HepG2 (cell line): ENCODE data around the gene GALNT12. TPM values are rescaled to one million over a fixed set of nuclear protein-coding genes. Genes with fewer than 3 reads are reported as not detected.

Source experiments
- ATAC-seq: fragments of 200-7000 bp; cut with Tn5 transposase; 3 replicates; pipeline ENCODE4 v1.9.1; 2020; ENCODE audit warnings: mild to moderate bottlenecking, moderate library complexity
- BruUV-seq: library from RNA; stranded (reverse); fragments of 400-500 nt; replicated peaks from 2 replicates; lab custom pipeline; 2021; lab: Mats Ljungman, UMichigan
- CTCF ChIA-PET: fragments of 300-600 bp; formaldehyde crosslinking; extraction: SDS; loops from one replicate; lab custom pipeline; 2021; ENCODE audit warnings: low total read pairs, inconsistent platforms, low intra/inter-chr PET ratio; lab: Yijun Ruan, JAX
- POLR2A ChIA-PET: fragments of 350-600 bp; sonication (Branson Sonifier 250); formaldehyde crosslinking; loops from one replicate; lab custom pipeline; 2020; ENCODE audit warnings: antibody characterized with exemption, inconsistent platforms; lab: Yijun Ruan, JAX
- DNase-seq: peaks from one replicate; pipeline ENCODE4 v3.0.0-alpha.2; 2015; ENCODE audit warnings: low spot score
- FAIRE-seq: peaks from 3 replicates; lab custom pipeline; 2011; peaks lifted over from hg19 to GRCh38; lab: Jason Lieb, UNC
- H2AFZ ChIP-seq: one replicate; pipeline ENCODE4 v1.6.1; 2011; ENCODE audit warnings: low read length, inconsistent platforms
- H3K27ac ChIP-seq: fragments of 300-600 bp; 3 replicates; pipeline ENCODE4 v1.8.0; 2011; ENCODE audit warnings: mixed run types, mild to moderate bottlenecking, mixed read lengths, low read length, inconsistent platforms; ENCODE audit not compliant: insufficient read depth; ENCODE audit errors: extremely low read length
- H3K27me3 ChIP-seq, 2 experiments: fragments of 200-600 bp in 1 of 2; 2 replicates in 1 of 2; 3 replicates in 1 of 2; pipeline versions ENCODE4 v1.6.0 to v1.8.0; 2011; ENCODE audit warnings: low read length in 2 of 2, mild to moderate bottlenecking in 2 of 2, moderate library complexity in 2 of 2, inconsistent platforms in 1 of 2; ENCODE audit not compliant: insufficient read depth in 2 of 2, control insufficient read depth in 1 of 2
- H3K36me3 ChIP-seq, 2 experiments: fragments of 200-600 bp in 1 of 2; replicated peaks in 1 of 2; 2 replicates in 1 of 2; 3 replicates in 1 of 2; pipeline versions ENCODE4 v1.5.1 to v1.8.0; 2011; ENCODE audit warnings: low read length in 2 of 2, inconsistent platforms in 1 of 2; ENCODE audit not compliant: insufficient read depth in 2 of 2, control insufficient read depth in 1 of 2
- H3K4me1 ChIP-seq: 2 replicates; pipeline ENCODE4 v1.5.1; 2012; ENCODE audit warnings: low read length, inconsistent platforms; ENCODE audit not compliant: insufficient read depth
- H3K4me2 ChIP-seq: 2 replicates; pipeline ENCODE4 v1.6.0; 2011; ENCODE audit warnings: low read depth, low read length, inconsistent platforms
- H3K4me3 ChIP-seq, 3 experiments: fragments of 200-600 bp in 1 of 3; sonication (generic), shearing (Covaris generic) in 1 of 3; replicated peaks in 1 of 3; 2 replicates each; pipeline ENCODE4 v1.5.1; 2011 to 2016; ENCODE audit warnings: low read length in 3 of 3, inconsistent platforms in 2 of 3, low read depth in 2 of 3, mild to moderate bottlenecking in 2 of 3, control low read depth in 1 of 3, mixed read lengths in 1 of 3; ENCODE audit not compliant: insufficient read depth in 1 of 3
- H3K79me2 ChIP-seq: one replicate; pipeline ENCODE4 v1.6.1; 2011; ENCODE audit warnings: low read length, inconsistent platforms; ENCODE audit not compliant: insufficient read depth
- H3K9ac ChIP-seq: 2 replicates; pipeline ENCODE4 v1.6.0; 2011; ENCODE audit warnings: mild to moderate bottlenecking, low read depth, low read length, inconsistent platforms; ENCODE audit not compliant: insufficient read depth
- H3K9me3 ChIP-seq: 2 replicates; pipeline ENCODE4 v1.5.1; 2012; ENCODE audit warnings: mild to moderate bottlenecking, low read length
- H4K20me1 ChIP-seq: 2 replicates; pipeline ENCODE4 v1.6.0; 2011; ENCODE audit warnings: inconsistent platforms, mild to moderate bottlenecking, low read length, moderate library complexity; ENCODE audit not compliant: insufficient read depth
- CHD2 ChIP-seq: IDR thresholded peaks from 2 replicates; pipeline ENCODE4 v1.6.1; 2011; ENCODE audit warnings: low read depth, low read length, improper control_type of control experiment
- WGBS: methylation state at CpG from one replicate; pipeline ENCODE4 v1.1.6; 2017; ENCODE audit warnings: low lambda C conversion rate; 5-methylcytosine and 5-hydroxymethylcytosine counted together
- in situ Hi-C: cut with HindIII; loops from 2 replicates; pipeline ENCODE4 v1.10.0; 2017; ENCODE audit warnings: low pct_unique_long_range_greater_than_20kb; ENCODE audit not compliant: extremely low pct_ligation_motif_present
- intact Hi-C: fragments of 100-400 bp; cut with micrococcal nuclease; formaldehyde crosslinking; loops from one replicate; pipeline ENCODE4 v1.10.0; 2022; ENCODE audit not compliant: unreplicated experiment
- polyA plus RNA-seq, 8 experiments: library from polyadenylated mRNA; depleted of rRNA in 3 of 8; stranded (reverse) in 7 of 8; unstranded in 1 of 8; fragments of >200 nt; fragmentation: Illumina TruSeq in 4 of 8; extraction: Trizol in 4 of 8; gene quantifications; 2 replicates each; pipeline versions ENCODE4 v1.2.1 to v1.2.3, GENCODE V29; 2011 to 2016; ENCODE audit warnings: low read depth in 4 of 8, missing spikeins in 1 of 8, mixed read lengths in 1 of 8; ENCODE audit not compliant: insufficient read depth in 1 of 8
- total RNA-seq, 5 experiments: library from RNA; depleted of rRNA; stranded (reverse); fragments of >200 nt; fragmentation: Illumina TruSeq; extraction: Trizol; gene quantifications; 2 replicates each; pipeline ENCODE4 v1.2.3, GENCODE V29; 2016; ENCODE audit warnings: low read depth in 1 of 5
- TF ChIP-seq, protein P1 (sequence below): sonication (generic); formaldehyde crosslinking; IDR thresholded peaks from 2 replicates; pipeline ENCODE4 v1.4.0; 2020; ENCODE audit warnings: missing genetic modification reagents
- TF ChIP-seq, protein P2 (sequence below): sonication (generic); formaldehyde crosslinking; IDR thresholded peaks from 2 replicates; pipeline ENCODE4 v1.5.1; 2020; ENCODE audit warnings: missing genetic modification reagents, mild to moderate bottlenecking, borderline replicate concordance
- TF ChIP-seq, protein P3 (sequence below): sonication (generic); formaldehyde crosslinking; IDR thresholded peaks from 2 replicates; pipeline ENCODE4 v1.4.0; 2020; ENCODE audit warnings: missing genetic modification reagents
- TF ChIP-seq, protein P4 (sequence below): sonication (generic); formaldehyde crosslinking; IDR thresholded peaks from 2 replicates; pipeline ENCODE4 v1.9.0; 2021; ENCODE audit warnings: missing genetic modification reagents, borderline replicate concordance

The GALNT12 gene
- total and polyA plus RNA-seq, 2 of the 13 experiments (the other 11 are each of a cell fraction or from before 2014, with no cell fraction given), result 0.07 TPM; not detected in 1

DNA sequence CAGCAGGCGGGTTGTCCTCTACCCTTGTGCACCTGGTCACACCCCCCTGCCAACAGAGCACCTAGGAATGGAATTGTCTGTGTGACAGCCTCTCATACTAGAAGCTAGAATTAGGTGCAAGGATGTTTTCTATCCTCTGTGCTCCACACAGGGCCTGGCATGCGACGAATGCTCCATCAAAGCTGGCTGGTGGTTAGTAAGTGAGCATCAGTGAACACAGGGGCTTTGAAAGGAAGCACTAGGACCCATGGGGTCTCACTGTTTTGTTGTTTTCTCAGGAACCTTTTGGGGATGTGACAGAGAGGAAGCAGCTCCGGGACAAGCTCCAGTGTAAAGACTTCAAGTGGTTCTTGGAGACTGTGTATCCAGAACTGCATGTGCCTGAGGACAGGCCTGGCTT, 32.3 kb downstream of the GALNT12 start:
- no peaks in the 10 kb centered on the region for H3K9me3 ChIP-seq
- H3K79me2 ChIP-seq, result no peaks in the 10 kb centered on the region
- no TSS peak for BruUV-seq
- intact Hi-C loops, result no loop called here
- DNase-seq (no peak), ATAC-seq (no peak), FAIRE-seq (no peak)
- no peak overlapping the region for H3K4me3 ChIP-seq
- TF ChIP-seq, protein P1, sequence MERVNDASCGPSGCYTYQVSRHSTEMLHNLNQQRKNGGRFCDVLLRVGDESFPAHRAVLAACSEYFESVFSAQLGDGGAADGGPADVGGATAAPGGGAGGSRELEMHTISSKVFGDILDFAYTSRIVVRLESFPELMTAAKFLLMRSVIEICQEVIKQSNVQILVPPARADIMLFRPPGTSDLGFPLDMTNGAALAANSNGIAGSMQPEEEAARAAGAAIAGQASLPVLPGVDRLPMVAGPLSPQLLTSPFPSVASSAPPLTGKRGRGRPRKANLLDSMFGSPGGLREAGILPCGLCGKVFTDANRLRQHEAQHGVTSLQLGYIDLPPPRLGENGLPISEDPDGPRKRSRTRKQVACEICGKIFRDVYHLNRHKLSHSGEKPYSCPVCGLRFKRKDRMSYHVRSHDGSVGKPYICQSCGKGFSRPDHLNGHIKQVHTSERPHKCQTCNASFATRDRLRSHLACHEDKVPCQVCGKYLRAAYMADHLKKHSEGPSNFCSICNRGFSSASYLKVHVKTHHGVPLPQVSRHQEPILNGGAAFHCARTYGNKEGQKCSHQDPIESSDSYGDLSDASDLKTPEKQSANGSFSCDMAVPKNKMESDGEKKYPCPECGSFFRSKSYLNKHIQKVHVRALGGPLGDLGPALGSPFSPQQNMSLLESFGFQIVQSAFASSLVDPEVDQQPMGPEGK (CRISPR knock-in tag), result no peak
- TF ChIP-seq, protein P2, sequence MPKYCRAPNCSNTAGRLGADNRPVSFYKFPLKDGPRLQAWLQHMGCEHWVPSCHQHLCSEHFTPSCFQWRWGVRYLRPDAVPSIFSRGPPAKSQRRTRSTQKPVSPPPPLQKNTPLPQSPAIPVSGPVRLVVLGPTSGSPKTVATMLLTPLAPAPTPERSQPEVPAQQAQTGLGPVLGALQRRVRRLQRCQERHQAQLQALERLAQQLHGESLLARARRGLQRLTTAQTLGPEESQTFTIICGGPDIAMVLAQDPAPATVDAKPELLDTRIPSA, result no peak
- TF ChIP-seq, protein P3, sequence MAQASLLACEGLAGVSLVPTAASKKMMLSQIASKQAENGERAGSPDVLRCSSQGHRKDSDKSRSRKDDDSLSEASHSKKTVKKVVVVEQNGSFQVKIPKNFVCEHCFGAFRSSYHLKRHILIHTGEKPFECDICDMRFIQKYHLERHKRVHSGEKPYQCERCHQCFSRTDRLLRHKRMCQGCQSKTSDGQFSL (CRISPR knock-in tag), result no peak
- TF ChIP-seq, protein P4, sequence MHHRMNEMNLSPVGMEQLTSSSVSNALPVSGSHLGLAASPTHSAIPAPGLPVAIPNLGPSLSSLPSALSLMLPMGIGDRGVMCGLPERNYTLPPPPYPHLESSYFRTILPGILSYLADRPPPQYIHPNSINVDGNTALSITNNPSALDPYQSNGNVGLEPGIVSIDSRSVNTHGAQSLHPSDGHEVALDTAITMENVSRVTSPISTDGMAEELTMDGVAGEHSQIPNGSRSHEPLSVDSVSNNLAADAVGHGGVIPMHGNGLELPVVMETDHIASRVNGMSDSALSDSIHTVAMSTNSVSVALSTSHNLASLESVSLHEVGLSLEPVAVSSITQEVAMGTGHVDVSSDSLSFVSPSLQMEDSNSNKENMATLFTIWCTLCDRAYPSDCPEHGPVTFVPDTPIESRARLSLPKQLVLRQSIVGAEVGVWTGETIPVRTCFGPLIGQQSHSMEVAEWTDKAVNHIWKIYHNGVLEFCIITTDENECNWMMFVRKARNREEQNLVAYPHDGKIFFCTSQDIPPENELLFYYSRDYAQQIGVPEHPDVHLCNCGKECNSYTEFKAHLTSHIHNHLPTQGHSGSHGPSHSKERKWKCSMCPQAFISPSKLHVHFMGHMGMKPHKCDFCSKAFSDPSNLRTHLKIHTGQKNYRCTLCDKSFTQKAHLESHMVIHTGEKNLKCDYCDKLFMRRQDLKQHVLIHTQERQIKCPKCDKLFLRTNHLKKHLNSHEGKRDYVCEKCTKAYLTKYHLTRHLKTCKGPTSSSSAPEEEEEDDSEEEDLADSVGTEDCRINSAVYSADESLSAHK, result no peak
- TF ChIP-seq CHD2, result no peak
- ChIA-PET POLR2A (no interaction called here), CTCF (no interaction called here)
- no peak overlapping the region for H2AFZ ChIP-seq
- H3K9ac ChIP-seq, result no peak overlapping the region
- H4K20me1 ChIP-seq, result no peaks in the 10 kb centered on the region
- no peak overlapping the region for H3K4me2 ChIP-seq
- no peaks in the 10 kb centered on the region for H3K36me3 ChIP-seq
- no peaks in the 10 kb centered on the region for H3K4me1 ChIP-seq
- 6% methylated on average over 3 of the region's 4 CpGs for WGBS
- H3K27ac ChIP-seq, result no peak overlapping the region
- peaks cover 0 to 8% of the 10 kb centered on the region in 2 experiments; a peak in 3 of 5 replicates for H3K27me3 ChIP-seq
- in situ Hi-C loops, result no loop called here
